H4 (cell line): ENCODE results near the gene NFKBIA. TPM values are rescaled to one million over a fixed set of nuclear protein-coding genes. Genes with fewer than 3 reads are reported as not detected.
A peak's percentile ranks its signal among the peaks of the same experiment; 100 is the strongest.
"Not testable (repeated sequence)": the region's sequence is repeated elsewhere in the genome, so short reads cannot be mapped to it uniquely, and the experiment has no call there.

Experiments used
- DNase-seq: peaks from one replicate; pipeline ENCODE4 v3.0.0-alpha.2; 2015; ENCODE audit warnings: low spot score
- total RNA-seq: library from RNA; depleted of rRNA; stranded (reverse); fragments of >200 nt; shearing (Covaris generic); gene quantifications from 2 replicates; pipeline ENCODE4 v1.2.3, GENCODE V29; 2014; rRNA removed

Gene NFKBIA
- total RNA-seq: 39.5 and 41.4 TPM in 2 replicates

GRCh38 chr14:35404449-35405303, at the start of gene NFKBIA:
NFKBIA (minus strand) TSS chr14:35404749; CDS start chr14:35404644, 105 bp downstream.
- peak; percentile 70 for DNase-seq

GRCh38 chr14:35446450-35446849, 41.9 kb upstream of the NFKBIA start:
- no peak for DNase-seq

GRCh38 chr14:35444104-35444503, 39.6 kb upstream of the NFKBIA start:
- DNase-seq: no peak

GRCh38 chr14:35441160-35441559, 36.6 kb upstream of the NFKBIA start:
- no peak for DNase-seq

GRCh38 chr14:35438910-35439713, 34.6 kb upstream of the NFKBIA start:
- no peak for DNase-seq

GRCh38 chr14:35438492-35438891, 33.9 kb upstream of the NFKBIA start:
- not testable (repeated sequence) for DNase-seq

GRCh38 chr14:35435177-35435576, 30.6 kb upstream of the NFKBIA start:
- DNase-seq: no peak

- no peak for DNase-seq
These were observed 29.3 kb upstream of the NFKBIA start for GRCh38 chr14:35433826-35434225.

GRCh38 chr14:35430459-35431199, 26.1 kb upstream of the NFKBIA start:
- no peak for DNase-seq

- no peak for DNase-seq
These were observed 25.4 kb upstream of the NFKBIA start for GRCh38 chr14:35429951-35430350.

- no peak for DNase-seq
These were observed 21.3 kb upstream of the NFKBIA start for GRCh38 chr14:35425850-35426249.

- no peak for DNase-seq
These were observed 19.1 kb upstream of the NFKBIA start for GRCh38 chr14:35423621-35424020.

- DNase-seq: no peak
These were observed 15.7 kb upstream of the NFKBIA start for GRCh38 chr14:35420036-35420811.

- DNase-seq: no peak
These were observed 14.9 kb upstream of the NFKBIA start for GRCh38 chr14:35419429-35419841.

- DNase-seq: no peak
These were observed 13.5 kb upstream of the NFKBIA start for GRCh38 chr14:35418093-35418492.

- no peak for DNase-seq
These were observed 11.7 kb upstream of the NFKBIA start for GRCh38 chr14:35416108-35416750.

- no peak for DNase-seq
These were observed 9.8 kb upstream of the NFKBIA start for GRCh38 chr14:35414365-35414764.

- no peak for DNase-seq
These were observed 7.9 kb upstream of the NFKBIA start for GRCh38 chr14:35412272-35413056.

GRCh38 chr14:35410858-35411257, 6.3 kb upstream of the NFKBIA start:
- no peak for DNase-seq

GRCh38 chr14:35409595-35409994, 5.0 kb upstream of the NFKBIA start:
- no peak for DNase-seq
